GM21390 (cell line): ENCODE results near the gene MTFR1L.

Experiments used
- ATAC-seq: cut with Tn5 transposase; IDR thresholded peaks from one replicate; pipeline ENCODE4 v1.9.1; 2021; ENCODE audit not compliant: unreplicated experiment

Gene MTFR1L

GRCh38 chr1:25858906-25859789 is 39.4 kb downstream of the MTFR1L start, which contains the start of gene AUNIP:
AUNIP (minus strand) TSS chr1:25859457; CDS start chr1:25859357, 100 bp downstream.
- peak; percentile 78 for ATAC-seq

DNA sequence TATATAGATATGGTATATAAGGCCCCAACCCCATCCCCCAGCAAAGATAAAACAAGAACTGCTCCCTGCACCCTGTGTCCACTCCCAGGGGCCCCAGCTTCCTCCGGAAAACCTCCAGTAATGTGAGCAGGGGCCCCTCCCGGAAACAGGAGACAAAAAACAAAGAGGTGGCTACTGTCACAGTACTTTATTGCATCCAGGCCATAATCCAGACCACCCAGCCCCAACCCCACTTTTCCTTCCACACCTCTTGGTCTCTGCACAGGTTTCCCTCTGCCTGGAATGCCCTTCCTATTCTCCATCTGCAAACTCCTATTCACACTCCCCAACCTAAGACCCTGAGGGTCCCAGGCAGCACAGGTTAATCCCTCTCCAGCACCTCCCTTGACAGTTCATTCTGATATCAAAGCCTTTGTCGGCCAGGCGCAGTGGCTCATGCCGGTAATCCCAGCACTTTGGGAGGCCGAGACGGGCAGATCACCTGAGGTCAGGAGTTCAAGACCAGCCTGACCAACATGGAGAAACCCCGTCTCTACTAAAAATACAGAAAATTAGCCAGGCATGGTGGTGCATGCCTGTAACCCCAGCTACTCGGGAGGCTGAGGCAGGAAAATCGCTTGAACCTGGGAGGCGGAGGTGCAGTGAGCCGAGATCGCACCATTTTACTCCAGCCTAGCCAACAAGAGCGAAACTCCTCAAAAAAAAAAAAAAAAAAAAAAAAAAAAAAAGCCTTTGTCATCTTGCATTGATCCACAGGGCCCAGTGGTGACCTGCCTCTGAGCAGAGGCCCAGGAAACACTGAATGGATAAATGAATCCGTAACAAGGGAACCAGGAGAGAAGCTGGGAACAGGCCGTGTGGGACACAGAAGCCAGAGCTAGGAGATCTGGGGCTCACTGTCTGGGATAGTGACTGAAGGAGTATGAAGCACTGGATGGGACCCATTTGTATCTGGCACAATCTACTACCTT is 41.8 kb downstream of the MTFR1L start:
- no peak for ATAC-seq

GRCh38 chr1:25862785-25863485 is 43.2 kb downstream of the MTFR1L start:
- no peak for ATAC-seq

DNA sequence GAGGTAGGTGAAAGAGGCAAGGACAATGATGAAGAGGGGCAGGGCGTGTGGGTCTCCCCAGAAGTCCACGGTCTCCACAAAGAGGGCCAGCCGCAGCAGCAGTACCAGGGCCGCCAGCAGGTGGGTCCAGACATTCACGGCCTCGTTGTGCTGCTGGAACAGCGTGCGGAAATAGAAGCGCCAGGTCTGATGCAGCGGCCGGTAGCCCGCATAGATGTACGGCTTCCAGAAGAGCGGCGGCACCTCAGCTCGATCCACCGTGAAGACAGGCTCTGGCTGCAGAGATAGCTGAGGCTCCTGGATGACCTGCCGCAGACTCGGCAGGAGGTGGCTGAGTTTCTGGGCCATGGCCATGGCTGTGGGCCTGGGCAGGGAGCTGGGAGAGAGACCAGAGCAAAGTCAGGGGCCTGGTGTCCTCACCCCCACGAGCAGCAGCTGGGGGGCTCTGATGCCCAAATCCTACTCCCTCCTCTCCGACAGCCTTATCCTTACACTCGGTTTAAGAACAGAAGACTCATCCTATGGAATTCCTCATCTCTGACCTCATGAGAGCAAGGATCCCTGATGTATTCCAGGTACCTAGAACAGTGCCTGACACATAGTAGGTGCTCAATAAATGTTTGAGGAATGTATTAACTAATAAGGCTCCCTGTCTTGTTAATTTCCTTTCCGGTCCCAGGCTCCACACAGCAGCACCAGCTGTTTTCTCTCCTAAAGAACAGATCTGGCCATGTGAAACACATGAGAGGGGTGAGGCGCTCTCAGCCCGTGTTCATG is 43.9 kb downstream of the MTFR1L start:
- no peak for ATAC-seq

DNA sequence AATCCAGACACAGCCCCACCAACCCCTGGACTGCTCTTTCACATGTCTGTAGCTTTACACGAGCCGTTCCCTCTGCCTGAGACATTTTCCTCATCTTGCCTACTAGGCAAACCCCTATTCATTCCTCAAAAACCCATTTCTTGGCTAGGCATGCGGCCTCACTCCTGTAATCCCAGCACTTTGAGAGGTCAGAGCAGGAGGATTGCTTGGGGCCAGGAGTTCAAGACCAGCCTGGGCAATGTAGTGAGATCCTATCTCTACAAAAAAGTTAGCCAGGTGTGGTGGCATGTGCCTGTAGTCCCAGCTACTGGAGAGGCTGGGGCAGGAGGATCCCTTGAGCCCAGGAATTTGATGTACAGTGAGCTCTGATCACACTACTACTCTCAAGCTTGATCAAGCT is 44.7 kb downstream of the MTFR1L start:
- no peak for ATAC-seq

DNA sequence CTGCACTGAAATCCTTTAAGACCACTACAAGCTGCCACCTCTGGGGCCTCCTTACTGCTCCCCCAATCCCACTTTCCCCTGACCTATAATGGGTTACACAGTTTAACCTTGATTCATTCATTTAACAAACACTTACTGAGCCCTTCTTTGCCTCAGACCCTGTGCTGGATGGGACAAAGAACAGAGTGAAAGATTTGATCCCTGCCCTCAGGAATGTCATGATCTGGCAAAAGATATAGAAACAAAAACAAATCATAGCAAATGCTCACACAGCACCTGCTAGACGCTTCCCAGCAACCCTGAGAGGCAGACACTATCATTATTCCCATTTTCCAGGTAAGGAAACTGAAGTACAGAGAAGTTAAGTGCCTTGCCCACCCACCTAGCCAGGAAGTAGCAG is 46.5 kb downstream of the MTFR1L start:
- no peak for ATAC-seq

DNA sequence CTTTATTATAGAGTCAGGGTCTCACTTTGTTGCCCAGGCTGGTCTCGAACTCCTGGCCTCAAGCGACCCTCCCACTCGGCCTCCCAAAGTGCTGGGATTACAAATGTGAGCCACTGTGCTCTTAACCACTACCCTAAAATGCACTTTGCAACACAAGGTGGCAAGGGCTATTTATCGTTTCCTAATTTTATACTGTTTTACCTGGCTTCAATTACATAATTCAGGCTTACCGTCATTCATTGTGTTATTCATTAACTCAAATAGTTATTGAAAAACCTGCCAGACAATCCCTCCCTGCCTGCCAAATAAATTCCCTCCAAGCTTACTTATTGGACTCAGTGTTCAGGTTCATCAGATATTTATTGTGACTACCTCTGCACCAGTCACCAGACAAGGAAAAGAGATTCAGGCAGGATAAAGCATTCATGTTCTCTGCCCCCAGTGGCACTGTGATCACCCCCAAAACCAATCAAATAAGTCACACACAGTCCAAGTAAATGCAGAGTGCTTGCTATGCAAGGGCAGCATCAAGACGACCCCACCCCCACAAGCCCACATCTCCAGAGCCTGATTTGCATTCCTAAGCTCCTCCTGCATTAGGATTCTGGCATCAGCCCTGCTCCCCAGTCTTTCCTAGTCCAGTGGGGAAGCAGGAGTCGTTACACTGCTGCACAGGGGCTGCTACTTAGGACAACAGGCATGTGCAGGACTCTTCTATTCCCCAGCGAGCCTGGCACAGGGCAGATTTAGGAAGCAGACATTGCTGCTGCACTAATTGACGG is 47.6 kb downstream of the MTFR1L start:
- no peak for ATAC-seq

DNA sequence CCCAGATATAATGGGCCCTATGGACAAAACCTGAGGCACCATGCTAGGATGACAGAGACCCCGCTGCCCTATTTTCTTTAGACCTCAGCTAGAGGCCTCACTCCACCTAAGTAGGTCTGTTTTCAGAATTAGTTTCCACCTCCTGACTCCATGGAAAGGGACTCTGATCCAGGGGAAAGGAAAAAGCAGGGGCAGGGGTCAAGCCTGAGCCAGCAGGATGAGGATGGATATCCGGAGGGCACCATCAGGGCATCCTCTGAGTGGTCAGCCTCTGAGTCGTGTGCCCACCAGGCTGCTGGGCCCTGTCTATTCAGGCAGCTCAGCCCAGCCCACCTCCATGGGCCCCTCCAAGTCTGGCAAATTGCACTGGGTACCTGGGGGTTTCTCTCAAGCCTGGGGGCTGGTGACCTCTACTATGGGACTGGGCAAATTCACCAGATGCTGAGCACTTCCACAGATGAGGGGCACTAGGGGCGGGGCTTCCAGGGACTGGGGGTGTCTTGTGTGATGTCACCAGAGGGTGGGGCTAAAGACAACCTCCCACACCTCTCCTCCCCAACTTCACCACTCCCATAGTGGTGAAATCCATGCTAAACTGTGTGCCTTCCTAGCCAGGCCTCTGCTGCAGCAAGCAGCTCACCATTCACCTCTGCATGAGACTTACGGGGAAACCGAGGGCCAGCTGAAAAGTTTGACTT is 50.3 kb downstream of the MTFR1L start:
- no peak for ATAC-seq

DNA sequence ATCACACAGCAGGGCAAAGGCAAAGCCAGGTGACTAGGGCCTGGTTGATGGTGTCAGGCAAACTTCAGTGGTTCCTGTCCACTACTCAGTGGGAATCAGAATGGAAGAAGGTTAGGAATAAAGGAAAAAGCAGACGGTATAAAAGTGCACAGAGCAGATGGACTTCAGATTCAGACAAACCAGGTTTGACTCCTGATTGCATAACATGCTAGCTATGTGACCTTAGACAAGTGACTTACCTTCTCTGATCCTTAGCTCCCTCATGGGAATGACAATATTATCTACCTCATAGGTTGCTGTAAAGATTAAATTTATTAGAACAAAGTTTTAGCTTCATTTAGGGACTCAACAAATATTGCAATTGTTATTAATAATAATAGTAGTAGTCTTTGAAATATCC is 50.9 kb downstream of the MTFR1L start:
- ATAC-seq: no peak

- ATAC-seq: no peak
Observed at GRCh38 chr1:25871086-25871703, 51.4 kb downstream of the MTFR1L start.

DNA sequence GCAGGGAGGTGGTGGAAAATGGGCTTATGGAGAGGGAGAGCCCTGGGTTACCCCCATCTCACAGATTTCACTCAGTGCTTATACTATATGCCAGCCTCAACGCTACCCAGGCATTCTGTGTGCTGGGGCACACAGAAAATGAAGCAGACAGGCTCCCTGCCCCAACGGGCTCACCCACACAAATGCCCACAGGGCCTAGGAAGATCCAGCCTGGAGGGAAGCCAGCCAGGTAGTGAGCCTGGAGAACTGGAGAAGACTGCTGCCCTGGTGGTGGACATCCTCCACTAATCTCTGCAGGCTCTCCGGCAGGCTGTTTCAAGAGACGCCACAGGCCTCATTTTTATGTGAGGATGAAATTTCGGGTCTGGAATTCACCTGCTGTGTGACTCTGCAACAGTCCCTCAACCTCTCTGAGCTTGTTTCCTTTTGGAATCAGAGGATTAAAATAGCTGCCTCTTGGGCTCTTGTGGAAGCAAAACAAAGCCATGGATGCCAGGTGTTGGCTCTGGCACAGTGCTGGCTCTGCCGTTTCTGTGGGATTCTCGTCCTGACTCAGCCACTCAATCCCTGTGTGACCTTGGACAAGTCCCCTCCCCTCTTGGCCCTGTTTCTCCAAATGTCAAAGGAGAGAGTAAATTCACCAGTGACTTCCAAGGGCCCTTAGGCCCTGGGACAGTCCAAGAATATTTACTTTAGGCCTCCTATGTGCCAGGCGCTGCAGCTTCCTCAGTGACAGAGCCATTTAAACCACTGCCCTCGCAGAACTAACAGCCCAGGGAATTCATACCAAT is 52.1 kb downstream of the MTFR1L start:
- ATAC-seq: no peak

GRCh38 chr1:25872713-25873112 is 53.0 kb downstream of the MTFR1L start:
- no peak for ATAC-seq

DNA sequence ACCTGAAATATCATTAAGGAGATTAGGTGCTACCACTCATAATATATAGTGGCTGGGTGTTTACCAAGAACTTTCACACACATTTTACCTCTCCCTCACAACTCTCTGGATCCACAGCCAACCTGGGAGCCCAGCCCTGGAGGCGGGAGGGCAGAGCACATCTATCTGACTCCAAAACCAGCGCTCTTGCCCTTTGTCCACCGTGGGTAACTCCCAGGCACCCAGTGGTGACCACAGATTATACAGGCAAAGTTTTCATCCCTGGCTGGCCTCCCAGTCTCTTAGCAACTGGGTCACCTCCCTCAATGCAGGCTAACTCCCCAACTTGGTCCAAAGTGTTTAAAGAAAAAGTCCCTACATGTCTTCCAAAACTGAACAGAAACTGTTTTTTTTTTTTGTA is 53.4 kb downstream of the MTFR1L start:
- no peak for ATAC-seq

DNA sequence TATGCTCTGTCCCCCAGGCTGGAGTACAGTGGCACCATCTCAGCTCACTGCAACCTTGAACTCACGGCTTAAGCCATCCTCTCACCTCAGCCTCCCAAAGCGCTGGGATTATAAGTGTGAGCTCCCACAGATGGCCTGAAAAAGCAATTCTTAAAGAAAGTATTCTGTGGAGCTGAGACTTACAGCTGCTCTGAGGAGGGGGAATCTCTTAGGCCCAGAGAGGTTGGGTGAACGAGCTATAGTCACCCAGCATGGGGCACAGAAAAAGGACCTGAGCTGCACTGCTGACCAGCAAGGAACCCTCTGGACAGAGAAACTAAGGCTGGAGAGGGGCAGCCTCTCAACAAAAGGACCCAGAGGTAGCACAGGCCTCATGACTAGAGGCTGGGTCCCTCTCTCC is 54.5 kb downstream of the MTFR1L start:
- ATAC-seq: no peak

DNA sequence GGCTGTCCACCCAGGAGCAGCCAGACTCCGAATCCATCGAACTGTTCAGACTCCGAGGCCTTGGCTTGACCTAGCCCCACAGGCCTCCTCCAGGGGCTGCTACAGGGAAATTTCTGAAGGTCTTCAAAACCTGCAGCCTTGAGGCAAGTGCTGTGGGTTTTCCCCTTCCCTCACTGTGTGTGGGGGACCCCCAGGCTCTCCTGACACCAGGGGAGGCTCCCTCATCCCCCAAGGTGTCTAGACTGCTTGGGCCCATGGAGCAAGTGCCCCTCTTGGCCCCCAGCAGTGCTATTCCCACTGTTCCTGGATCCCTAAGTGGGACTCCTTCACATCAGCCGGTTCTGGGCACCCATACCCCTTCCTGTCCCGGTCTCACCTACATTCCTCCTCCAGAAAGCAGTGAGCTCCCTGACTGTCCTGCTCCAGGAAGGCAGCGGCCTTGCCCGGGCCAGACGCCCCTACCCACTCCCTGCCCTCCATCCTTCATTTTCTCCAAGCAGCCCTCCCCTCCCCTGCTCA is 54.9 kb downstream of the MTFR1L start:
- no peak for ATAC-seq

DNA sequence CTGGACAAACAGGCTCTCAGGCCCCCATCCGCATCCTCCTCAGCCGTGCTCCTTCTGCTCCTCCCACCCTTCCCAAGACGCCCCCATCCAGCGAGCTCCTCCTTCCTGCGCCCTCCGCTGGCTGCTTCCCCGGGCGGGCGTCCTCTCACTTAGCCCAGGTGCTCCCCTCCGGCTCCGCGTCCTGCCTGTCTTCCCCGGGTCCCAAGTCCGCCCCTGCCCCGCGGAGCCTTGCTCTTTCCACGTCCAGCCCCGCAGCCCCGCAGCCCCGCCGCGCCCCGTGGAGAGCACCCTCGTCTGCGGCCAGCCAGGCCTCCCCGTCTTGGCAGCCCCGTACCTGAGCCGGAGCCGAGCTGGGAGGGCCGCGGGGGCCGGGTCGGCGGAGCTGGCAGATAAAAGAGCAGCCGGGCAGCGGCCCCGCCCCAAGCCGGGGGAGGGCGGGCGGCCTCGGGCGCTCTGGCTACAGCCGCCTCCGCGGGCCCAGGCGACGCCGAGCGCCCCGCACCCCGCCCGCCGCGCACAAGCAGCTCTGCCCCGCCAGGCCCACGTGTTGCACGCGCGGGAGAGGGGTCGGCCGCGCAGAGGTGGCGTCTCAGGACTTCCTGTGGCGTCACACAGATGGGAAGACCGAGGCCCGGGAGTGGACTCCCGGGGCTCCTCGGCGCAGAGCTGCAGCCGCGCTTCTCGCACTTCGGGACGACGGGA is 55.6 kb downstream of the MTFR1L start, which contains the start of gene PAQR7:
Gene PAQR7 (minus strand): TSS at position 555 of the 702 bp plus-strand sequence. CDS start 11,869 bp downstream, outside the sequence.
- peak; percentile 62 for ATAC-seq
